Prostate gland (tissue), 1 donor: Measurements from ENCODE around the gene EGFL6.

ENCODE experiments used
- POLR2A ChIP-seq: fragments of 450-650 bp; IDR thresholded peaks from one replicate; pipeline ENCODE4 v1.6.1; 2016; ENCODE audit warnings: antibody characterized with exemption, mild to moderate bottlenecking
- POLR2AphosphoS5 ChIP-seq: sonication (generic); formaldehyde crosslinking; IDR thresholded peaks from one replicate; pipeline ENCODE4 v1.6.1; 2017; ENCODE audit warnings: antibody characterized with exemption

- no peak for TF ChIP-seq POLR2AphosphoS5
- TF ChIP-seq POLR2A, result no peak
Measured at GRCh38 chrX:13670197-13670596, 100.8 kb downstream of the EGFL6 start.
